Fibroblast of lung (primary cell): ENCODE data around the gene TMED9.

Source experiments
- CTCF ChIP-seq, 2 donors: IDR thresholded peaks in 1 of 2; conservative IDR thresholded peaks in 1 of 2; 1 replicate in 1 of 2; 2 replicates in 1 of 2; pipeline ENCODE4 v1.5.1; 2011 to 2012; ENCODE audit warnings: low read length in 2 of 2, control low read depth in 1 of 2, inconsistent platforms in 1 of 2, low read depth in 1 of 2, mild to moderate bottlenecking in 1 of 2
- EZH2 ChIP-seq: IDR thresholded peaks from 2 replicates; pipeline ENCODE4 v1.5.1; 2012; ENCODE audit warnings: low read length, control low read depth, mild to moderate bottlenecking; ENCODE audit errors: missing control alignments

GRCh38 chr5:177605078-177605477 is 13.1 kb downstream of the TMED9 start:
- TF ChIP-seq CTCF (conservative IDR thresholded peaks at IDR 0.05 in 1 of 2, IDR thresholded peaks at IDR 0.05 in 1 of 2; ENCODE audit: low read depth in 1 of 2, low read length in 2 of 2) (no peak), EZH2 (no peak)
